Gastrocnemius medialis (tissue), 4 donors: ENCODE measurements around the gene NR1D1. TPM values are rescaled to one million over a fixed set of nuclear protein-coding genes. Genes with fewer than 3 reads are reported as not detected.

ENCODE experiments used
- ATAC-seq, 2 donors: fragments of 150-250 bp; one replicate each; pipeline ENCODE4 v1.9.1; 2016
- DNase-seq, 2 donors: peaks; one replicate each; pipeline ENCODE4 v3.0.0-alpha.2; 2019
- H3K27ac ChIP-seq, 4 donors: fragments of 200-600 bp; sonication (generic); 1 replicate in 1 of 4; 2 replicates in 3 of 4; pipeline ENCODE4 v1.5.1; 2016 to 2018; ENCODE audit warnings: mild to moderate bottlenecking in 2 of 4, moderate library complexity in 1 of 4
- H3K27me3 ChIP-seq, 3 donors: fragments of 200-600 bp; sonication (generic) in 2 of 3; 1 replicate in 1 of 3; 2 replicates in 2 of 3; pipeline versions ENCODE4 v1.5.1 to v1.6.0; 2016 to 2019; ENCODE audit warnings: mild to moderate bottlenecking in 1 of 3, moderate library complexity in 1 of 3
- H3K36me3 ChIP-seq, 2 donors: fragments of 200-600 bp; sonication (generic) in 1 of 2; one replicate each; pipeline ENCODE4 v1.5.1; 2017 to 2018
- H3K4me1 ChIP-seq, 2 donors: fragments of 200-600 bp; sonication (generic) in 1 of 2; one replicate each; pipeline ENCODE4 v1.5.1; 2016 to 2017; ENCODE audit warnings: mild to moderate bottlenecking in 2 of 2
- H3K4me3 ChIP-seq, 4 donors: fragments of 200-600 bp; sonication (generic) in 3 of 4; 1 replicate in 1 of 4; 2 replicates in 3 of 4; pipeline ENCODE4 v1.5.1; 2016 to 2019; ENCODE audit warnings: mild to moderate bottlenecking in 2 of 4
- H3K9me3 ChIP-seq, 3 donors: fragments of 200-600 bp; sonication (generic) in 2 of 3; 1 replicate in 1 of 3; 2 replicates in 2 of 3; pipeline ENCODE4 v1.5.1; 2016 to 2019
- POLR2A ChIP-seq, 2 donors: fragments of 450-650 bp; IDR thresholded peaks; one replicate each; pipeline ENCODE4 v1.6.1; 2017; ENCODE audit warnings: antibody characterized with exemption in 2 of 2, mild to moderate bottlenecking in 2 of 2, moderate library complexity in 2 of 2
- in situ Hi-C, 4 donors: fragments of 200-750 bp; cut with MboI; loops; one replicate each; pipeline versions ENCODE4 v1.15.0 to v1.8.0; 2017; ENCODE audit warnings: low sequenced_read_pairs in 4 of 4
- intact Hi-C: fragments of 100-400 bp; cut with DNase I; formaldehyde crosslinking; loops from one replicate; pipeline ENCODE4 v1.15.1; 2023; ENCODE audit warnings: low total_unique reads
- total RNA-seq, 4 donors: library from RNA; depleted of rRNA; stranded (reverse); fragments of >200 nt; gene quantifications; one replicate each; pipeline versions ENCODE4 v1.1.0 to v1.2.3, GENCODE V29; 2016
- TF ChIP-seq, protein P1 (sequence below), 5 experiments: fragments of 450-650 bp in 3 of 5; fragments of 200-600 bp in 2 of 5; sonication (generic) in 2 of 5; IDR thresholded peaks in 4 of 5; conservative IDR thresholded peaks in 1 of 5; 1 replicate in 4 of 5; 2 replicates in 1 of 5; pipeline ENCODE4 v1.5.1; 2016 to 2019; ENCODE audit warnings: antibody characterized with exemption in 5 of 5, mild to moderate bottlenecking in 3 of 5, moderate library complexity in 3 of 5

Gene NR1D1
- total RNA-seq, 4 donors from 2014 or later = 16.0 to 34.2 (median 18.3) TPM

DNA sequence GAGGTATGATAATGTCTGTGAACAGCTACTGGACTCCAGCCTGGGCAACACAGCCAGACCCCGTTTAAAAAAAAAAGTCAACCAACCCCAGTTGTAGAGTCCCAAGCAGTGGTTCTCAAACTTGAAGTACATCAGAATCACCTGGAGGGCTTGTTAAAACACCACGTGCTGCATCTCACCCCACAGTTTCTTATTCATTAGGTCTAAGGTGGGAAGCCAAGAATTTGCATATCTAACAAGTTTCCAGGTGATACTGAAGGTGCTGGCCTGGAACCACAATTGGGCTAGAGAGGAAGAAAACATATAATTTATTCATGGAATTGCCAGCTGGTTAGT lies 14.7 kb upstream of the NR1D1 start:
- Histone ChIP-seq H3K9me3 (no peaks in the 10 kb centered on the region), H3K36me3 (no peaks in the 10 kb centered on the region), H3K4me3 (no peak overlapping the region), H3K4me1 (peaks cover 41 to 49% of the 10 kb centered on the region in 2 donors), H3K27me3 (no peaks in the 10 kb centered on the region), H3K27ac (peak overlapping the region; percentile 93 to 100 (median 96))
- in situ Hi-C loops = loop anchor here in 1 of 4 donors (10.0 kb wide), 1 partner anchor 50 kb away; no protein-coding TSS in a partner anchor
- intact Hi-C loops = no loop called here
- DNase-seq = no peak
- TF ChIP-seq POLR2A (IDR thresholded peaks at IDR 0.05) = no peak
- TF ChIP-seq, protein P1, sequence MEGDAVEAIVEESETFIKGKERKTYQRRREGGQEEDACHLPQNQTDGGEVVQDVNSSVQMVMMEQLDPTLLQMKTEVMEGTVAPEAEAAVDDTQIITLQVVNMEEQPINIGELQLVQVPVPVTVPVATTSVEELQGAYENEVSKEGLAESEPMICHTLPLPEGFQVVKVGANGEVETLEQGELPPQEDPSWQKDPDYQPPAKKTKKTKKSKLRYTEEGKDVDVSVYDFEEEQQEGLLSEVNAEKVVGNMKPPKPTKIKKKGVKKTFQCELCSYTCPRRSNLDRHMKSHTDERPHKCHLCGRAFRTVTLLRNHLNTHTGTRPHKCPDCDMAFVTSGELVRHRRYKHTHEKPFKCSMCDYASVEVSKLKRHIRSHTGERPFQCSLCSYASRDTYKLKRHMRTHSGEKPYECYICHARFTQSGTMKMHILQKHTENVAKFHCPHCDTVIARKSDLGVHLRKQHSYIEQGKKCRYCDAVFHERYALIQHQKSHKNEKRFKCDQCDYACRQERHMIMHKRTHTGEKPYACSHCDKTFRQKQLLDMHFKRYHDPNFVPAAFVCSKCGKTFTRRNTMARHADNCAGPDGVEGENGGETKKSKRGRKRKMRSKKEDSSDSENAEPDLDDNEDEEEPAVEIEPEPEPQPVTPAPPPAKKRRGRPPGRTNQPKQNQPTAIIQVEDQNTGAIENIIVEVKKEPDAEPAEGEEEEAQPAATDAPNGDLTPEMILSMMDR (IDR thresholded peaks at IDR 0.05 in 4 of 5, conservative IDR thresholded peaks at IDR 0.05 in 1 of 5) = no peak
- ATAC-seq = no peak

DNA sequence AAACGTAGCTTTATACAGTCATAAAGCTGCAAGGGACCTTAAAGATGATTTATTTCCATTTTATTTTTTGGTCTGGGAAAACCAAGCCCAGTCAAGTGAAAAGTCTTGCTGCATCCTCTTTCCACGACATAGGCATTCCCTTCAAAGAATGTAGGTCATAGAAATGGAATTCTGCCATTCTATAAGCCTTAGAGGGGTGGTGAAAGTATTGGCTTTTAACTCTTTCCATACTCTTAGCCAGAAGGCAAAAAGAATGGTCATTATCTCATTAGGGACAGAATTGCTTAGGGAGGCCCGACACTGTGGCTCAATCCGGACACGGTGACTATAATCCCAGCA lies 13.5 kb upstream of the NR1D1 start:
- Histone ChIP-seq H3K9me3 (no peaks in the 10 kb centered on the region), H3K4me1 (peaks cover 52 to 60% of the 10 kb centered on the region in 2 donors), H3K4me3 (peak overlapping the region; percentile 51 to 61 (median 58)), H3K36me3 (no peaks in the 10 kb centered on the region), H3K27ac (peak overlapping the region; percentile 93 to 100 (median 96)), H3K27me3 (no peaks in the 10 kb centered on the region)
- TF ChIP-seq, protein P1 (IDR thresholded peaks at IDR 0.05 in 4 of 5, conservative IDR thresholded peaks at IDR 0.05 in 1 of 5) = no peak
- TF ChIP-seq POLR2A (IDR thresholded peaks at IDR 0.05) = no peak
- DNase-seq (no peak), ATAC-seq (no peak)
- in situ Hi-C loops (loop anchor here in 2 of 4 donors (5.0 to 10.0 kb wide), 2 partner anchors 51 to 53 kb away; no protein-coding TSS in a partner anchor), intact Hi-C loops (loop anchor here (1.0 to 5.0 kb wide), 5 partner anchors 7 to 203 kb away; partner anchors contain the start of genes CASC3, CDC6 and MSL1)

DNA sequence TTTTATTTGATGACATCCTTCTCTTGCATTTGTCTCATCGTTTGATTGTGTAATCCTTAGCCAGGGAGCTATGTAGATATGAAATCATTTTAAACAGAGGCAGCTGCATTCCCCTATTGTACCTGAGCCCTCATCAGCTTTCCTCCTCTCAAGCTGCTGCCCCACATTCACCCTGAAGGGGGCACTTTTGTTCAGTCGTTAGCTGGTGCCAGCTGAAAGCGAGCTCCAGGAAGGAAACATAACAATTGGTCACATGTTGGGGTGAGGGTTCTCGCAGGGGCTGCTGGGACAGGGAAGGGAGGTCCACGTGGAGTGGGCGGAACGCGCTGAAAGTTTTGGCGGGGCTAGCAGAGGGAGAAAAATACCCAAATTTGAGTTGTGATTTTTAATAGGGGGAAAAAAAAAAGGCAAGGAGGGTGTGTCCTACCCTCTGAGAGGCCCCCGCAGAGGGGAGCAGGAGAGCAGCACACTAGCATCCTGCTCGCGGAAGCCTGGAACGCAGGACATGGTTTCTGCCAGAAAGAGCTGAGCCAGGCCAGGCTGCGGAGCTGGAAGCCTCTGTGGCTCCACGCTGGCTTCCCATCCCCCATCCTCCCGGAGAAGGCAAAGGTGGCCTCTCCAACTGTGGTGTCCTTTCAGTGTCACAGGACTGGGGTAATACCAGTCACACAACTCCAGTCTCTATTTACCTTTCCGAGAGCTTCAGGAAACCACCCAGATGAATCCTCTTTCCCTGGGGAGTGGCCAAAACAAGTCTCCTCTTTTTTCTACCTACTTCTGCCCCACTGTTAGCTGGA lies 12.9 kb upstream of the NR1D1 start:
- Histone ChIP-seq H3K4me3 (peak overlapping the region; percentile 51 to 61 (median 58)), H3K27ac (peak overlapping the region; percentile 93 to 100 (median 96)), H3K9me3 (no peaks in the 10 kb centered on the region), H3K36me3 (no peaks in the 10 kb centered on the region), H3K27me3 (no peaks in the 10 kb centered on the region), H3K4me1 (peaks cover 58 to 65% of the 10 kb centered on the region in 2 donors)
- ATAC-seq (peak; percentile 65 to 76), DNase-seq (peak; percentile 95 to 96)
- in situ Hi-C loops = loop anchor here in 2 of 4 donors (5.0 to 10.0 kb wide), 2 partner anchors 51 to 54 kb away; no protein-coding TSS in a partner anchor
- intact Hi-C loops = loop anchor here (1.0 to 5.0 kb wide), 5 partner anchors 8 to 204 kb away; partner anchors contain the start of genes CASC3, CDC6 and MSL1
- TF ChIP-seq, protein P1 (IDR thresholded peaks at IDR 0.05 in 4 of 5, conservative IDR thresholded peaks at IDR 0.05 in 1 of 5) = peak; percentile 83 to 94 (median 92)
- peak; percentile 37 to 62 for TF ChIP-seq POLR2A (IDR thresholded peaks at IDR 0.05)

DNA sequence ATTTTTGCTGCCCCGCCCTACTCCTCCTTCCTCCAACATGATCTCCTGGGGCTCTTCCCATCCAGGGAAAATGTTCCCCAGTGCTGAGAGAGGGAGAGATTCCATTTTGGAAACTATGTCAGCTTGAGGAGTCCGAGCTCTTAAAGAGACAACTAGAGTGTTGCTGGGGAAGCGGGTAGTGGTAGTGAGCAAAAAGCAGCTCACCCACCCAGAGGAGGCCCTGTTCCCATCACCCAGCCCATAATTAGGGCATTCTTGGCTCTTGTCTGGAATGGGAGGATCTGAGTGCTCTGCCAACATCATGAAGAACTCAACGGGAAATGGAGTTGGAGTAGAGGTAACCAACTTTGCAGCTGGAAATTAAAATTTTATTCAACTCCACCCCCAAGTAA lies 12.3 kb upstream of the NR1D1 start:
- no peaks in the 10 kb centered on the region for H3K9me3 ChIP-seq
- intact Hi-C loops = loop anchor here (1.0 to 5.0 kb wide), 5 partner anchors 9 to 205 kb away; partner anchors contain the start of genes CASC3, CDC6 and MSL1
- DNase-seq (peak in 1 of 2 donors; percentile 49), ATAC-seq (peak in 1 of 2 donors; percentile 7)
- H3K27ac ChIP-seq = peak overlapping the region; percentile 93 to 100 (median 96)
- TF ChIP-seq, protein P1 (IDR thresholded peaks at IDR 0.05 in 4 of 5, conservative IDR thresholded peaks at IDR 0.05 in 1 of 5) = no peak
- TF ChIP-seq POLR2A (IDR thresholded peaks at IDR 0.05) = no peak
- in situ Hi-C loops = loop anchor here in 2 of 4 donors (5.0 to 10.0 kb wide), 2 partner anchors 52 to 55 kb away; no protein-coding TSS in a partner anchor
- H3K36me3 ChIP-seq = no peaks in the 10 kb centered on the region
- peaks cover 62 to 70% of the 10 kb centered on the region in 2 donors for H3K4me1 ChIP-seq
- H3K27me3 ChIP-seq = no peaks in the 10 kb centered on the region
- H3K4me3 ChIP-seq = peak overlapping the region in 3 of 4 donors; percentile 29 to 57 (median 51)
